NCI-H1930 (cell line): ENCODE data around the gene CDK4.

Experiments used
- DNase-seq, 2 experiments: peaks; one replicate each; lab custom pipeline; 2025; lab: John Stamatoyannopoulos, UW

CDK4 gene

GRCh38 chr12:57712701-57713100, 39.4 kb downstream of the CDK4 start:
- no peak for DNase-seq

DNA sequence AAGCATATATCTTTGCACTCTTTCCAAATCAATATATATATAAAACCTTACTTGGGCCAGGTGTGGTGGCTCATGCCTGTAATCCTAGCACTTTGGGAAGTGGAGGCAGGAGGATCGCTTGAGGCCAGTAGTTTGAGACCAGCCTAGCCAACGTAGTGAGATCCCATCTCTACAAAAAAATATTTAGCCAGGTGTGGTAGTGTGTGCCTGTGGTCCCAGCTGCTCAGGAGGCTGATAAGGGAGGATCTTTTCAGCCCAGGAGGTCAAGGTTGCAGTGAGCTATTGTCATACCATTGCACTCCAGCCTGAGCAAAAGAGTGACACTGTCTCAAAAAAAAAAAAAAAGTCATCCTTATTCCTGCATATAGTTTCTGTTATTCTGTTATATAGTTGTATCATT, 43.8 kb downstream of the CDK4 start:
- DNase-seq: no peak

- DNase-seq: no peak
These were observed 44.9 kb downstream of the CDK4 start for GRCh38 chr12:57707250-57707649.

GRCh38 chr12:57700317-57700716, 51.8 kb downstream of the CDK4 start:
- no peak for DNase-seq

DNA sequence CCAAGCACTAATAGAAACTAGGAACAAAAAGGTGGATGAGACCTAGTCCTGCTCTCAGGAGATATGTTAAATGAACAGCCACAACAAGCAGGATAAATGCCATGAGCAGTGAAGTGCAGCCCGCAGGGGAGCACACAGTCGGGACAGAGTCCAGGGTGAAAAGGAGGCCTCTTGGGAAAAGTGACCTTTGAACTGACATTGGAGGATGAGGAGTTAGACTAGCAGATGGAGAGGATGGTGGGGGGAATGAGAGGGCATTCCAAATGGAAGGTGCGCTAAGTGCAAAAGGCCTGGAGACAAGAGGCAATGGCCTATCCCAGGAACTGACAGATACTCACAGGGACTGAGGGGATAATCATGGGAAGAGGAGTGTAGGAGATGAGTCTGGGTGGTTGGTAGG, 53.7 kb downstream of the CDK4 start:
- no peak for DNase-seq
